IMR-90 (cell line): Measurements from ENCODE around the gene COPS7A. TPM values are rescaled to one million over a fixed set of nuclear protein-coding genes. Genes with fewer than 3 reads are reported as not detected.

Experiments
- ATAC-seq: fragments of 200-7000 bp; cut with Tn5 transposase; 2 replicates; pipeline ENCODE4 v1.9.1; 2020; ENCODE audit warnings: low read depth, mild to moderate bottlenecking, moderate library complexity
- BruUV-seq: library from RNA; stranded (reverse); fragments of 400-500 nt; replicated peaks from 2 replicates; lab custom pipeline; 2021; lab: Mats Ljungman, UMichigan
- CTCF ChIA-PET: fragments of 300-600 bp; formaldehyde crosslinking; extraction: SDS; loops from one replicate; lab custom pipeline; 2021; ENCODE audit warnings: antibody characterized with exemption; lab: Yijun Ruan, JAX
- POLR2A ChIA-PET: fragments of 300-600 bp; sonication (Branson Sonifier 250); formaldehyde crosslinking; loops from one replicate; lab custom pipeline; 2022; ENCODE audit warnings: antibody characterized with exemption; ENCODE audit not compliant: unreplicated experiment; lab: Charles Lee
- DNase-seq: peaks from one replicate; pipeline ENCODE4 v3.0.0; 2013
- H2AFZ ChIP-seq: replicated peaks from 2 replicates; pipeline ENCODE3; 2013; ENCODE audit warnings: low read length, mild to moderate bottlenecking; ENCODE audit not compliant: poor library complexity
- H2AK5ac ChIP-seq: 2 replicates; pipeline ENCODE4 v1.6.1; 2013; ENCODE audit warnings: low read depth, low read length, inconsistent platforms
- H2AK9ac ChIP-seq: replicated peaks from 2 replicates; pipeline ENCODE3; 2013; ENCODE audit warnings: mild to moderate bottlenecking, low read depth, low read length, moderate library complexity; ENCODE audit not compliant: poor library complexity
- H2BK120ac ChIP-seq: 2 replicates; pipeline ENCODE4 v1.6.1; 2013; ENCODE audit warnings: low read depth, low read length, inconsistent platforms
- H2BK15ac ChIP-seq: 3 replicates; pipeline ENCODE4 v1.6.1; 2013; ENCODE audit warnings: low read depth, low read length, inconsistent platforms
- H2BK20ac ChIP-seq: 2 replicates; pipeline ENCODE4 v1.6.1; 2013; ENCODE audit warnings: low read depth, mild to moderate bottlenecking, inconsistent platforms, low read length, moderate library complexity
- H2BK5ac ChIP-seq: 2 replicates; pipeline ENCODE4 v1.6.1; 2013; ENCODE audit warnings: mild to moderate bottlenecking, low read depth, low read length, inconsistent platforms; ENCODE audit not compliant: poor library complexity, severe bottlenecking
- H3K14ac ChIP-seq: replicated peaks from 2 replicates; pipeline ENCODE4 v1.6.1; 2013; ENCODE audit warnings: low read depth, low read length, inconsistent platforms
- H3K18ac ChIP-seq: 2 replicates; pipeline ENCODE4 v1.6.1; 2013; ENCODE audit warnings: low read depth, low read length, control low read depth
- H3K23ac ChIP-seq: 2 replicates; pipeline ENCODE4 v1.6.1; 2013; ENCODE audit warnings: low read depth, low read length, inconsistent platforms
- H3K27ac ChIP-seq: 2 replicates; pipeline ENCODE4 v1.5.1; 2013; ENCODE audit warnings: mild to moderate bottlenecking, control low read depth, low read length; ENCODE audit not compliant: insufficient read depth
- H3K27me3 ChIP-seq: 2 replicates; pipeline ENCODE4 v1.6.1; 2013; ENCODE audit warnings: low read length; ENCODE audit not compliant: control insufficient read depth, insufficient read depth
- H3K36me3 ChIP-seq: 2 replicates; pipeline ENCODE4 v1.6.1; 2013; ENCODE audit warnings: low read length, mixed read lengths; ENCODE audit not compliant: control insufficient read depth, insufficient read depth
- H3K4ac ChIP-seq: 2 replicates; pipeline ENCODE4 v1.6.1; 2013; ENCODE audit warnings: low read depth, low read length, inconsistent platforms
- H3K4me1 ChIP-seq: 2 replicates; pipeline ENCODE4 v1.6.1; 2013; ENCODE audit warnings: low read length, mixed read lengths; ENCODE audit not compliant: control insufficient read depth, insufficient read depth
- H3K4me2 ChIP-seq: 2 replicates; pipeline ENCODE4 v1.6.1; 2013; ENCODE audit warnings: low read depth, mild to moderate bottlenecking, control low read depth, low read length, moderate library complexity
- H3K4me3 ChIP-seq: 2 replicates; pipeline ENCODE4 v1.5.1; 2013; ENCODE audit warnings: low read depth, mild to moderate bottlenecking, control low read depth, low read length, moderate library complexity; ENCODE audit not compliant: insufficient read depth
- H3K56ac ChIP-seq: 2 replicates; pipeline ENCODE4 v1.6.1; 2013; ENCODE audit warnings: low read length, inconsistent platforms; ENCODE audit not compliant: insufficient read depth; ENCODE audit errors: extremely low read depth
- H3K79me1 ChIP-seq, 2 experiments: 2 replicates each; pipeline ENCODE4 v1.6.1; 2013; ENCODE audit warnings: low read length in 2 of 2, inconsistent platforms in 1 of 2, low read depth in 1 of 2
- H3K9ac ChIP-seq: 2 replicates; pipeline ENCODE4 v1.6.1; 2013; ENCODE audit warnings: low read depth, low read length, control low read depth
- H3K9me1 ChIP-seq: 2 replicates; pipeline ENCODE4 v1.6.1; 2013; ENCODE audit warnings: low read length, inconsistent platforms; ENCODE audit not compliant: insufficient read depth
- H3K9me3 ChIP-seq: 2 replicates; pipeline ENCODE4 v1.6.1; 2013; ENCODE audit warnings: low read length; ENCODE audit not compliant: control insufficient read depth, insufficient read depth
- H4K20me1 ChIP-seq: 2 replicates; pipeline ENCODE4 v1.6.1; 2013; ENCODE audit warnings: low read length, inconsistent platforms; ENCODE audit not compliant: insufficient read depth
- H4K5ac ChIP-seq: 2 replicates; pipeline ENCODE4 v1.6.1; 2013; ENCODE audit warnings: mild to moderate bottlenecking, low read depth, low read length, control low read depth
- H4K8ac ChIP-seq, 2 experiments: 2 replicates each; pipeline ENCODE4 v1.6.1; 2013; ENCODE audit warnings: low read depth in 2 of 2, low read length in 2 of 2, control low read depth in 1 of 2, inconsistent platforms in 1 of 2
- H4K91ac ChIP-seq: 2 replicates; pipeline ENCODE4 v1.6.1; 2013; ENCODE audit warnings: low read depth, low read length, inconsistent platforms; ENCODE audit not compliant: insufficient read depth
- CEBPB ChIP-seq: IDR thresholded peaks from 2 replicates; pipeline ENCODE4 v1.6.1; 2012; ENCODE audit warnings: low read depth, low read length, improper control_type of control experiment
- ELK1 ChIP-seq: fragments of 150-350 bp; IDR thresholded peaks from 2 replicates; pipeline ENCODE4 v1.6.1; 2016; ENCODE audit warnings: low read depth, mild to moderate bottlenecking, low read length, moderate library complexity, borderline replicate concordance
- FOS ChIP-seq: fragments of 150-350 bp; IDR thresholded peaks from 2 replicates; pipeline ENCODE4 v1.6.1; 2016; ENCODE audit warnings: low read depth, low read length
- MAZ ChIP-seq: IDR thresholded peaks from 2 replicates; pipeline ENCODE4 v1.6.1; 2012; ENCODE audit warnings: low read depth, mild to moderate bottlenecking, low read length, improper control_type of control experiment, moderate library complexity, borderline replicate concordance
- MXI1 ChIP-seq: IDR thresholded peaks from 2 replicates; pipeline ENCODE4 v1.6.1; 2012; ENCODE audit warnings: low read depth, mild to moderate bottlenecking, low read length, moderate library complexity, borderline replicate concordance
- POLR2A ChIP-seq: IDR thresholded peaks from 2 replicates; pipeline ENCODE4 v1.6.1; 2012; ENCODE audit warnings: mild to moderate bottlenecking, low read depth, low read length
- RAD21 ChIP-seq: IDR thresholded peaks from 2 replicates; pipeline ENCODE4 v1.6.1; 2012; ENCODE audit warnings: low read length, improper control_type of control experiment
- SMC3 ChIP-seq: fragments of 150-350 bp; IDR thresholded peaks from 2 replicates; pipeline ENCODE4 v1.6.1; 2016; ENCODE audit warnings: low read depth, mild to moderate bottlenecking, antibody characterized with exemption, low read length, moderate library complexity
- WGBS, 2 experiments: methylation state at CpG; one replicate each; pipeline versions ENCODE4 v1.1.5 to v1.1.7; 2013; ENCODE audit warnings: missing lambda C conversion rate in 2 of 2; ENCODE audit not compliant: insufficient read length in 1 of 2; ENCODE audit errors: extremely low coverage in 2 of 2; 5-methylcytosine and 5-hydroxymethylcytosine counted together
- dilution Hi-C: fragments of 300-500 bp; cut with HindIII; formaldehyde crosslinking; loops from one replicate; pipeline ENCODE4 v1.14.3; 2018; ENCODE audit warnings: low sequenced_read_pairs; ENCODE audit not compliant: unreplicated experiment
- in situ Hi-C: fragments of 300-500 bp; cut with MboI; formaldehyde crosslinking; loops from 3 replicates; pipeline ENCODE4 v1.14.3; 2019; ENCODE audit warnings: low sequenced_read_pairs, inconsistent platforms, mixed read lengths
- intact Hi-C: fragments of 100-400 bp; cut with micrococcal nuclease; formaldehyde crosslinking; loops from 2 replicates; pipeline ENCODE4 v1.10.0; 2022
- polyA plus RNA-seq, 3 experiments: library from polyadenylated mRNA; depleted of rRNA; stranded (reverse); fragments of >200 nt; gene quantifications; 2 replicates each; pipeline ENCODE4 v1.2.3, GENCODE V29; 2012; ENCODE audit warnings: low replicate concordance in 1 of 3
- total RNA-seq: library from RNA; depleted of rRNA; stranded (reverse); fragments of >200 nt; gene quantifications from 2 replicates; pipeline ENCODE4 v1.2.3, GENCODE V29; 2012

Gene COPS7A
- total and polyA plus RNA-seq, 2 of the 4 experiments (the other 2 are of a cell fraction): 58.8 to 135 TPM

- no peak overlapping the region for H2AFZ ChIP-seq
- in situ Hi-C loops (no loop called here), dilution Hi-C loops (no loop called here), intact Hi-C loops (no loop called here)
- H3K9me1 ChIP-seq: peaks cover 4% of the 10 kb centered on the region
- no peaks in the 10 kb centered on the region for H3K27me3 ChIP-seq
- H3K9me3 ChIP-seq: no peaks in the 10 kb centered on the region
- H3K4me1 ChIP-seq: peaks cover 4% of the 10 kb centered on the region
- H3K4me3 ChIP-seq: no peak overlapping the region
- no peak overlapping the region for H4K91ac ChIP-seq
- H4K5ac ChIP-seq: no peak overlapping the region
- H3K56ac ChIP-seq: no peak overlapping the region
- H2BK5ac ChIP-seq: no peak overlapping the region
- peaks cover 22 to 30% of the 10 kb centered on the region in 2 experiments for H3K79me1 ChIP-seq
- H2AK5ac ChIP-seq: no peak overlapping the region
- BruUV-seq: no TSS peak
- 100% methylated on average over 2 of the region's 4 CpGs; no CpG with 5 or more reads in 1 of the 2 experiments for WGBS, 2 experiments
- CTCF ChIA-PET: interaction anchor here (0.8 kb wide), 1 partner anchor 64 kb away, joined by 3 read pairs; no protein-coding TSS in a partner anchor
- POLR2A ChIA-PET: no interaction called here
- no peak overlapping the region for H2BK20ac ChIP-seq
- no peak overlapping the region for H4K8ac ChIP-seq
- no peak overlapping the region for H3K18ac ChIP-seq
- peaks cover 56% of the 10 kb centered on the region for H3K36me3 ChIP-seq
- no peak overlapping the region for H2BK120ac ChIP-seq
- TF ChIP-seq CEBPB (no peak), MAZ (no peak), FOS (no peak), SMC3 (no peak), MXI1 (no peak), POLR2A (no peak), ELK1 (no peak), RAD21 (no peak)
- no peak overlapping the region for H2AK9ac ChIP-seq
- no peak overlapping the region for H2BK15ac ChIP-seq
- DNase-seq: no peak
- H3K4me2 ChIP-seq: no peak overlapping the region
- H4K20me1 ChIP-seq: peaks cover 10% of the 10 kb centered on the region
- ATAC-seq: no peak
- no peak overlapping the region for H3K27ac ChIP-seq
- no peak overlapping the region for H3K14ac ChIP-seq
- no peak overlapping the region for H3K9ac ChIP-seq
- no peak overlapping the region for H3K23ac ChIP-seq
- H3K4ac ChIP-seq: no peak overlapping the region
Measured at GRCh38 chr12:6747216-6747615, 23.4 kb downstream of the COPS7A start.
